GM12873 (cell line): ENCODE measurements around the gene CUX1.

Source experiments
- TF ChIP-seq, protein P1 (sequence below): IDR thresholded peaks from 2 replicates; pipeline ENCODE4 v1.5.1; 2012; ENCODE audit warnings: low read depth, mild to moderate bottlenecking, moderate library complexity, low read length, control low read depth; ENCODE audit not compliant: insufficient read depth; ENCODE audit errors: missing control alignments

Gene CUX1

DNA sequence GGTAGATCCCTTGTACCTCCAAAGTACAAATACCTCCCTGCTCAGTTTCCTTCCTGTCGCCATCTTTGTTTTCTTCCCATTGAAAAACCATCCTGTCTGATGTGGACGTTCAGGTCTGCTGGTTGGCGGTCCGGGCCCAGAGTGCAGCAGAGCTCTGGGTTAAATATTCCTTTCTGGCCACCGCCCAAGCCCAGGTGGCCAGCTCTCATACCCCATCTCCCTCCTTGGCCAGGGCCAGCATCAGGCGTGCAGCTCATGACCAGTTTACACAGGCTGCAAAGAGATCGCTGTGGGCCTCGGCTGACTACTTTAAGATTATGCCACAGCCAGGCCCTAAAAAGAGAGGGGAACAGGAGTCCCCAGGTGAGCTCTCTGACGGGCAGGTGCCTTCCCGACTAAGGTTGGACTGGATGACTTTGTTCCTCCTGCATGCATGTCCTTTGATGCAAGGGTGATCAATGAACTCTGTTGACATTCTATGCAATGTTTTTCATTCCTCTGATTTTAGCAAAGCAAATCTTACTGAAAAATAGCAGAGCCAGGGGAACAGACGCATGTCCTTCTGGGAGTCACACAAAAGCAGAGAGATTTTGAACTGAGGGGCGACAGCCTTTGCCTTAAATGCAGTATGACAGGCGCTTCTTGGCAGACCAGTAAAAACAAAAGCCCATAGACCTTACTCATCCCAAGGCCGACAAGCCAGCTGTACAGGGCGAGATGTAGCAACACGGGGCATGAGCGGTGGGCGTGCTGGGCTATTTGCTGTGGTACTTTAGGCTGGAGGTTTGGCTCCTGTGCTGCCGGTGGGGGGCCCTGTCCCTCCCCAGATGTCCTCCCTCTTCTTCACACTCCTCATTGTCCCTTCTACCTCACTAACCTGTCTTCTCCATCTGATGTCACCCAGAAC lies 435.9 kb downstream of the CUX1 start:
- TF ChIP-seq, protein P1, sequence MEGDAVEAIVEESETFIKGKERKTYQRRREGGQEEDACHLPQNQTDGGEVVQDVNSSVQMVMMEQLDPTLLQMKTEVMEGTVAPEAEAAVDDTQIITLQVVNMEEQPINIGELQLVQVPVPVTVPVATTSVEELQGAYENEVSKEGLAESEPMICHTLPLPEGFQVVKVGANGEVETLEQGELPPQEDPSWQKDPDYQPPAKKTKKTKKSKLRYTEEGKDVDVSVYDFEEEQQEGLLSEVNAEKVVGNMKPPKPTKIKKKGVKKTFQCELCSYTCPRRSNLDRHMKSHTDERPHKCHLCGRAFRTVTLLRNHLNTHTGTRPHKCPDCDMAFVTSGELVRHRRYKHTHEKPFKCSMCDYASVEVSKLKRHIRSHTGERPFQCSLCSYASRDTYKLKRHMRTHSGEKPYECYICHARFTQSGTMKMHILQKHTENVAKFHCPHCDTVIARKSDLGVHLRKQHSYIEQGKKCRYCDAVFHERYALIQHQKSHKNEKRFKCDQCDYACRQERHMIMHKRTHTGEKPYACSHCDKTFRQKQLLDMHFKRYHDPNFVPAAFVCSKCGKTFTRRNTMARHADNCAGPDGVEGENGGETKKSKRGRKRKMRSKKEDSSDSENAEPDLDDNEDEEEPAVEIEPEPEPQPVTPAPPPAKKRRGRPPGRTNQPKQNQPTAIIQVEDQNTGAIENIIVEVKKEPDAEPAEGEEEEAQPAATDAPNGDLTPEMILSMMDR, result no peak

DNA sequence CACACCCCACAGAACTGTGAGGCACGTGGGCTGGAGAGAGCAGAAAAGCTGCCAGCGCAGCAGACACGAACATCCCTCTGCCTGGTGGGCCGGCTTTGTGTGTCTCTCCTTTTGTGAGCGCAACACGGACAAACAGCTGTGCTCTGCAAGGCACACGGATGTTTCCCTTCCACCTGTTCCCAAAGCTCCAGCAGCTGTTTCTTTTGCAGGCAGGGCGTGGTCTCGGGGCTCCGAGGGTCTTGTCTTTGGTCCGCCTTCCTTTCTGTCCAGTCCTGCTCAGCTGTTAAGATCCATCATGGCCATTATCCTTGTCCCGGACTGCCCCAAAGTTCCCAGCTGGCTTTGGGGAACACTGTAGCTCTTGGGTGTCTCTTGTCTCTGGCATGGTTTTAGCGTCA lies 436.5 kb downstream of the CUX1 start:
- TF ChIP-seq, protein P1, result no peak

DNA sequence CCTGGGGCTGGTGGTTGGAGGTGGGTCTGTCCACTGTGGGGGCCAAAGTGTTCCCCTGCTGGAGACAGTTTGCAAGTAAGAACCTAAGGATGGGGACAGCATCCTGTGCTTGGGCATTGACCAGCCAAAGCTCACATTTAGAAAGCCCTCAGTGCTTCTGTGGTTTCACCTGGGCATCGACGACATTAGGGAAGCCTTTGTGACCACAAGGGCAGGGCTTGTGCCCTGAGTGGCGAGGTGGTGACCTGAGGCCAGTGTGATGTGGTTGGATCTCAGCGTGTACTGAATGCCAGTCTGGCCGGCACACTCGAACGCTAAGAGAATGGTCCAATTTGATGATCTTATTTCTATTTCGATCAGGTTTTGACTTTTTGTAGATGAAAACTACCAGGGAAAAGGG lies 437.1 kb downstream of the CUX1 start:
- TF ChIP-seq, protein P1, result no peak

DNA sequence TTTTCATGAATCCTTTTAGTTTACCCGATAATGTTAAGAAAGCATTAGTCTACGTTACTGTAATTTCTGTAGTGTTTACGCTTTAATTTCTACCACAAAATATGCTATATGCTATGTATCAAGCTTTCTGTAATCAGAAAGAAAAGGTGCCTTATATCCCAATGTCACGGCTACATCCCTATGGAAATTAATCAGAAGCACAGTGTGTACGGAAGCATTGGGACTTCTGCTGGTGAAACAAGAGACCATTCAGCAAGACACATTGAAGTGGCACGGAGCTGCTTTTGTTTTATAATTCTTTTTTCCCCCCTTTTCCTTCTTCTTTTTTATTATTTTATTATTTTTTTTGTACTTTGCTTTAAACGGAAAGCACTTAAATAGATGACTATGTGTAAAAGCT lies 438.1 kb downstream of the CUX1 start:
- TF ChIP-seq, protein P1, result no peak

DNA sequence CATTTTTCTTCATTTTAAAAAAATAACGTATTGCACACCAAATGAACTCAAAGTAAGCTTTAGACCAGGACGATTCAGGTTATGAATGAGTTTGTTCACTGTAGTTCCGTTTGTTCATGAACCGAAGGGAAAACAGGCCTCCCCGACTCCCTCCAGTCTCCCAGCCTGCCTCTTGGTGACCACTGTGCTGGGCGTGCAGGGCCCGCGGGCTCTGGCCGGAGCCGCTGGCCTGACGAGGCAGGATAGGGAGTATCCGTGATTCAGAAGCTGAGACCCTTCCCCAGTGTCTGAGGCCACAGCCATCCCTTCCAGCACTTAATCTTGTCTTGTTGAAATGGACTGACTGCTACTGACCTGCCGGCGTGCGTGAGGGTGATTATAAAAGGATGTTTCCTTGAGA lies 438.5 kb downstream of the CUX1 start:
- TF ChIP-seq, protein P1, result no peak

DNA sequence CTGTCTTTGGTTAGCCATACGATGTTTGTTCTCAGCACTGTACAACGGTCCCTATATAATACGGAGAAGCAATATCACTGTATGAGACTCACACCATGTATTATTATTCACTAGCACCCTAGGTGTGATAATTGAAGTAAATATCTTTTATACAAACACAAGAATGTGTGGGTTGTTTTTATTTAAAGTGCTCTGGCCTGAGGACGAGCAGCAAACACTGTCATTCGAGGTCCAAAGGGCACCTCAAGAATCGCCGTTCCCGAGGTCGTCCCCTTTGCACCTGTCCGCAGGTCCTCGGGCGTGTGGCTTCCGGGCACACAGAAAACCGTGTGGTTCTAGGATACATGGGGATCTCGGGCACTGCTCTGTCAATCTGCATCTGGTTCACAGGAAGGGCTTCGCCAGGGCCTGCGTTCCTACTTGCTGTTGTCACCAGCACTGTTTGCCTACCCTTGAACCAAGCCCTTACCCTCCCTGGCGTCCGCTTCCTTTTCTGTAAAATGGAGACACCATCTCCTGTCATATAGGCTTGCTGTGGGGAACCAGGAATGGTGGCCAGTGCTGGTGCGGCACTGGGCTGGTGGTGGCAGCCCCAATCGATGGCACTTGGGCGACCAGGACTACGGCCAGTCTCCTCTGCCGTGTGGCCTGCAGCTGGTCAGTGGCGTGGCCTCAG lies 440.8 kb downstream of the CUX1 start:
- TF ChIP-seq, protein P1, result no peak

DNA sequence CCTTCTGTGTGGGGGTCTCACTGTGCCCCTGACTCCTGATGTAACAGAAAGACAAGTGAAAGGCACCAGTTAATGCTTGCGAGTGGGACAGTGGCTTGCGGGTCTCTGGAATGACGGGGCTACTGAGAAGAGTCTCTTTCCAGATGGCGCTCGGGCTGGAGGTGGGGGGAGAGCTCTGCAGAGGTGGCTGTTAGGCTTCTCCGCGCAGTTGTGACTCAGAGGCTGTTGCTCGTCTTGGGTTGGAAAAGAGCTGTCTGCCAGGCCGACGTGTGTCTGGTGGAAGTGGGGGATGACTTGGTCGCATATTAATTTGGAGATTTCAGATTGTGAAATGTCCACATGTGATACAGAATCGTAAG lies 441.3 kb downstream of the CUX1 start:
- TF ChIP-seq, protein P1, result no peak
